ENCODE data around the gene CHST3.
"Not testable (repeated sequence)": the region's sequence is repeated elsewhere in the genome, so short reads cannot be mapped to it uniquely, and the experiment has no call there.

Gene CHST3, protein sequence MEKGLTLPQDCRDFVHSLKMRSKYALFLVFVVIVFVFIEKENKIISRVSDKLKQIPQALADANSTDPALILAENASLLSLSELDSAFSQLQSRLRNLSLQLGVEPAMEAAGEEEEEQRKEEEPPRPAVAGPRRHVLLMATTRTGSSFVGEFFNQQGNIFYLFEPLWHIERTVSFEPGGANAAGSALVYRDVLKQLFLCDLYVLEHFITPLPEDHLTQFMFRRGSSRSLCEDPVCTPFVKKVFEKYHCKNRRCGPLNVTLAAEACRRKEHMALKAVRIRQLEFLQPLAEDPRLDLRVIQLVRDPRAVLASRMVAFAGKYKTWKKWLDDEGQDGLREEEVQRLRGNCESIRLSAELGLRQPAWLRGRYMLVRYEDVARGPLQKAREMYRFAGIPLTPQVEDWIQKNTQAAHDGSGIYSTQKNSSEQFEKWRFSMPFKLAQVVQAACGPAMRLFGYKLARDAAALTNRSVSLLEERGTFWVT

DNA sequence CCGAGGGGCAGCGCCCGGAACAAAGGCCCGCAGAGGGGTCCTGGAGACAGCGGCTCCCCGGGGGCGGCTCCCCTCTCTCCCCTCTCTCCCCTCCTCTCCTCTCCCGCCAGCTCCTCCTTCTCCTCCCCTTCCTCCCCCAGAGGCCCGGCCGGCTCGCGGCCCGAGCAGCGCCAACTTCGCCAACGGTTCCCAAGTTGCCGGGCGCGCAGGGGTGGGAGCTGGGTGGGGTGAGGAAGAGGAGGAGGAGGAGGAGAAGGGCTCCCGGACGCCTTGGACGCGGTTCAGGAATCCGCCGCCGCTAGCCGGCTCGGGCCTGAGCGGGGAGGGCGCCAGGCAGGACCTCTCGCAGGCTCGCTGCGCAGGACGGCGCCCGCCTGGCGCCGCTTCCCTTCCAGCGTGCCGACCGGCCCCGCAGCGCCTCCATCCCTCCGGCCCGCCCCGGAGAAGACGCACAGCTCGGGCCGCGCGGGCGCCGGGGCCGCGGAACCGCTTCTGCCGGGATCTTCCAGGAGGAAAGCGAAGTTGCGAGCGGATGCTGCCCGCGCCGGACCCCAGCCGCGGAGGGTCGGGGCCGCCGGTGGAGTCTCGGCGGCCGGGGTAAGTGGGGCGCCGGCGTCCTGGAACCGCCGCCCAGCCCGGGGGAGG is at the start of gene CHST3:
Gene CHST3, plus strand, starts transcription at position 298 of the 645 bp plus-strand sequence. CDS start 41,448 bp downstream, outside the sequence.
- no peak for DNase-seq (ENCODE audit: low read depth)

GRCh38 chr10:71916827-71917226 is 47.4 kb upstream of the CHST3 start:
- no peak for DNase-seq (ENCODE audit: low read depth)

DNA sequence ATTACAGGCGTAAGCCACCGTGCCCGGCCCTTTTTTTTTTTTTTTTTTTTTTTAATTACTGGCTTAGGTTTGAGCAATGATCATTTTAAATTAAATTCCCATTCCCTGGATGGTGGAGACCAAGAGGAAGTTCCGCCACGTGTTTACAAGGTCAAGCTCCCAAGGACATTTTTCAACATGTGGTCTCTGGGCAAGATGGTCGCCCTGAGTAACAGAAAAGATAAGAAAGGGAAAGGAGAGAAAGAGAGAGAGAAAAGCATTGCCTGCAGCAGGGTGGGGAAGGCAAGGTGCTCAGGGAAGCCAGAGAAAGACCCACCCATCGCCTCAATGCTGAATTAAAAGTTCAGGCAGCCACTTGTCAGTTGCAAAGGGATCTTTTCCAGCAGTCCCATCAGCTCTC is 45.2 kb upstream of the CHST3 start:
- no peak for DNase-seq (ENCODE audit: low read depth)

DNA sequence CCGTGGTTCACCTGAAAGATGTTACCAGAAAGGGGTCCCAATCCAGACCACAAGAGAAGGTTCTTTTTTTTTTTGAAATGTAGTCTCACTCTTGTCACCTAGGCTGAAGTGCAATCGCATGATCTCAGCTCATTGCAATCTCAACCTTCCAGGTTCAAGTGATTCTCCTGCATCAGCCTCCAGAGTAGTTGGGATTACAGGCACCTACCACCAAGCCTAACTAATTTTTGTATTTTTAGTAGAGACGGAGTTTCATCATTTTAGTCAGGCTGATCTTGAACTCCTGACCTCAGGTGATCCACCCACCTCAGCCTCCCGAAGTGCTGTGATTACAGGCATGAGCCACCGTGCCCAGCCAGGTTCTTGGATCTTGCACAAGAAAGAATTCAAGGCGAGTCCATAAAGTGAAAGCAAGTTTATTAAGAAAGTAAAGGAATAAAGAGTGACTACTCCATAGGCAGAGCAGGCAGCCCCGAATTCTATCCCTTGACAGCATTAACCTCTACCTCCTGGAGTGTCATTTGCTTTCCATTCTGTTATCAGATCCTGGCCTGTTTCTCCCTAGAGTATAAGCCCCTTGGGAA is 44.1 kb upstream of the CHST3 start:
- DNase-seq (ENCODE audit: low read depth), result not testable (repeated sequence)

GRCh38 chr10:71920540-71921323 is 43.5 kb upstream of the CHST3 start:
- no peak for DNase-seq (ENCODE audit: low read depth)

GRCh38 chr10:71921324-71922027 is 42.7 kb upstream of the CHST3 start:
- DNase-seq (ENCODE audit: low read depth), result no peak

- DNase-seq (ENCODE audit: low read depth), result no peak
These were observed 41.0 kb upstream of the CHST3 start for GRCh38 chr10:71923138-71923692.

DNA sequence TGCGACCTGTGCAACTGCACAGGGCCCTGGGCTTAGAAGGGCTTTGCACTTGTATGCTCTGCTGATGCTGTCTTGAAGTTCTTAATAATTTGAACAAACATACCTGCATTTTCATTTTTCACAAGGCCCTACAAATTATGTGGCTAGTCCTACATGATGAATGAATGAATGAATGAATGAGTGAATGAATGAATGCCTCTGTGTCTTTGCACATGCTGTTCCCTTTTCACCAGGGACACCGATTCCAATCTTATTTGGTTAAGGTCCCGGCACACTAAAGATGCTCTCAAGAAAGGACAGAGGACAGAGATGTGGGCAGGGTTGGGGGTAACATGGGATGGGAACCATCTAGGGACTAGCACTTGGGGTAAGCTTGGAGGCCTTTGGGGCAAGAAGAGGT is 39.4 kb upstream of the CHST3 start:
- no peak for DNase-seq (ENCODE audit: low read depth)

- DNase-seq (ENCODE audit: low read depth), result no peak
These were observed 37.0 kb upstream of the CHST3 start for GRCh38 chr10:71927159-71927558.

GRCh38 chr10:71927776-71928592 is 36.2 kb upstream of the CHST3 start:
- DNase-seq (ENCODE audit: low read depth), result no peak

- no peak for DNase-seq (ENCODE audit: low read depth)
These were observed 32.9 kb upstream of the CHST3 start for GRCh38 chr10:71931295-71931694.

DNA sequence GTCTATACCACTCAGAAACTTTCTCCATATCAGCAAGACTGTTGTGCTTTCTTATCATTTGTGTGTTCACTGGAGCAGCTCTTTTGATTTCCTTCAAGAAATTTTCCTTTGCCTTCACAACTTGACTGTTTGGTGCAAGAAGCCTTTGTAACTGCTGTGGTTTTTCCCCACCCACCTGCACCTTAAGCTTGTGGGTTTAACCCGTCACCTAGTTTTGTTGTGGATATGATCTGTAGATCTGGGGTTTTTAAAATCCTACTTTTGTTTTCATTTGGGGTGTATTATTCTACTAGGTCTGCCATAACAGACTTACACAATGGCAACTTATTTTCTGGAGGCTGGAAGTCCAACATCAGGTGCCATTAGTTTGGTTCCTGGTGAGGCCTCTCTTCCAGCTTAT is 30.5 kb upstream of the CHST3 start:
- DNase-seq (ENCODE audit: low read depth), result no peak

DNA sequence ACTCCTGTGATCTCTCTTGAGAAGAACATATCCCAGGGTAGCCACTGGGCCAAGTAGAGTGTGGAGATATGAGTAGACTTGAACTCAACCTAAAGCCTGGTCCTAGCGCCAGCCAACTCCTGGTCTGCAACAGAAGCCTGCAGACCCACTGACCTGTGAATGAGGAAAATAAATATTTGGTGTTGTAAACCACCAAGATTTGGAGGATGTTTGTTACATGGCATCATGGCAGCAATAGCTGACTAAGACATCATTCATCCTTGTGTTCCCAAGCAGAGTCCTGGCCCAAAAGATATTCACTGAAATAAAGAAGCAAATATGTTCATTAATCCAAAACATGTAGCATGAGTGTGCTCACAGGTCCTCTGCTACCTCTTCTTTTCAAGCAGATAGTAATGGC is 26.0 kb upstream of the CHST3 start:
- no peak for DNase-seq (ENCODE audit: low read depth)

DNA sequence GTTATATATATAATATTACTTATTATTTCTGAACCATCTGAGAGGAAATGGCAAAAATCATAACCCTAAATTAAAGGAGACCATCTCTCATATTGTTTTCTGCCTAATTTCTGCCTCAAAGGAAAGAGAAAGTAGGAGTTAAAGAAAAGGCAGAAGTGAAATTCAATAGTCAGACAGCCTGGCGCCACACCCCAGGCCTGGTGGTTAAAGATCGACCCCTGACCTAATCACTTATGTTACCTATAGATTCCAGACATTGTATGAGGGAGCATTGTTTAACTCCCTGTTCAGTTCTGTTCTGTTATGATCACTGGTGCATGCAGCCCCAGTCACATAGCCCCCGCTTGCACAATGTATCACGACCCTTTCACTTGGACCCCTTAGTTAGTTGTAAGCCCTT is 24.9 kb upstream of the CHST3 start:
- no peak for DNase-seq (ENCODE audit: low read depth)

GRCh38 chr10:71939861-71940474 is 24.2 kb upstream of the CHST3 start:
- no peak for DNase-seq (ENCODE audit: low read depth)

DNA sequence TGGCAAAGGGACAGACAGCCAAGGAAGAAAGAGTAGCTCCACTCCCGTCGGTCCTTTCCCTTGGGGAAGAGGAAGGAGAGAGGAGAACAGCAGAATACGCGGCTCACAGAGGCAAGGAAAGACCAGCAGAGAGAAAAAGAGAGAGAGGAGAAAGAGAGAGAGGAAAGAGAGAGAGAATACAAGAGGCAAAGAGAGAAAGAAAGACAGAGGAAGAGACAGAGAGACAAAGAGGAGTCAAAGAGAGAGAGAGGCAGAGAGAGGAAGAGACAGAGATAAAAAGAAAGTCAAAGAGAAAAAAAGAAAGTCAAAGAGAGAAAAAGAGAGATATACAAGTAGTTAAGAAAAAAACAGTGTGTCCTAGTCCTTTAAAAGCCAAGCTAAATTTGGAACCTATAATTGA is 23.4 kb upstream of the CHST3 start:
- no peak for DNase-seq (ENCODE audit: low read depth)

- no peak for DNase-seq (ENCODE audit: low read depth)
These were observed 22.9 kb upstream of the CHST3 start for GRCh38 chr10:71941318-71941717.

- no peak for DNase-seq (ENCODE audit: low read depth)
These were observed 18.2 kb upstream of the CHST3 start for GRCh38 chr10:71945819-71946474.

- no peak for DNase-seq (ENCODE audit: low read depth)
These were observed 17.5 kb upstream of the CHST3 start for GRCh38 chr10:71946700-71947099.
